AG09319 (cell line): ENCODE data around the gene PCDHA1.

Experiments
- DNase-seq: peaks from one replicate; pipeline ENCODE4 v3.0.0-alpha.2; 2010; ENCODE audit warnings: low read depth; ENCODE audit errors: extremely low read depth
- CTCF ChIP-seq: IDR thresholded peaks from 2 replicates; pipeline ENCODE4 v1.5.1; 2011; ENCODE audit warnings: low read depth, mild to moderate bottlenecking, inconsistent platforms, low read length, moderate library complexity

Gene PCDHA1

GRCh38 chr5:141032626-141033025 lies 246.7 kb downstream of the PCDHA1 start:
- no peak for TF ChIP-seq CTCF
- DNase-seq: no peak

GRCh38 chr5:141039061-141039460 lies 253.1 kb downstream of the PCDHA1 start:
- no peak for DNase-seq
- no peak for TF ChIP-seq CTCF

- DNase-seq: no peak
- no peak for TF ChIP-seq CTCF
Measured at GRCh38 chr5:141039517-141039916, 253.6 kb downstream of the PCDHA1 start.

GRCh38 chr5:141040093-141040770 lies 254.3 kb downstream of the PCDHA1 start:
- no peak for TF ChIP-seq CTCF
- no peak for DNase-seq

GRCh38 chr5:141040771-141041426 lies 255.0 kb downstream of the PCDHA1 start:
- TF ChIP-seq CTCF: peak; percentile 11
- no peak for DNase-seq

- no peak for DNase-seq
- TF ChIP-seq CTCF: no peak
Measured at GRCh38 chr5:141041427-141041785, 255.5 kb downstream of the PCDHA1 start.

GRCh38 chr5:141042555-141042954 lies 256.6 kb downstream of the PCDHA1 start:
- DNase-seq: no peak
- no peak for TF ChIP-seq CTCF
